NT2/D1 (cell line): Measurements from ENCODE around the gene CSTF1.

Source experiments
- DNase-seq: peaks from one replicate; pipeline ENCODE4 v3.0.0-alpha.2; 2011; ENCODE audit warnings: low read depth, low spot score
- H3K27me3 ChIP-seq: 2 replicates; pipeline ENCODE4 v1.6.0; 2011; ENCODE audit warnings: mild to moderate bottlenecking; ENCODE audit not compliant: insufficient read length, insufficient read depth
- H3K36me3 ChIP-seq: 2 replicates; pipeline ENCODE4 v1.6.1; 2011; ENCODE audit warnings: mild to moderate bottlenecking, low read length, mixed read lengths; ENCODE audit not compliant: insufficient read depth, insufficient read length
- H3K4me1 ChIP-seq: 2 replicates; pipeline ENCODE4 v1.5.1; 2011; ENCODE audit not compliant: insufficient read depth, insufficient read length
- H3K4me3 ChIP-seq: 2 replicates; pipeline ENCODE4 v1.5.1; 2011; ENCODE audit warnings: low read depth; ENCODE audit not compliant: insufficient read length
- H3K9ac ChIP-seq: 2 replicates; pipeline ENCODE4 v1.6.0; 2011; ENCODE audit warnings: low read depth; ENCODE audit not compliant: insufficient read length
- H3K9me3 ChIP-seq: 2 replicates; pipeline ENCODE4 v1.5.1; 2011; ENCODE audit warnings: mild to moderate bottlenecking, low read length; ENCODE audit not compliant: insufficient read depth
- SUZ12 ChIP-seq: IDR thresholded peaks from 2 replicates; pipeline ENCODE4 v1.6.1; 2011; ENCODE audit not compliant: insufficient read length, insufficient read depth; ENCODE audit errors: extremely low read depth
- YY1 ChIP-seq: IDR thresholded peaks from 2 replicates; pipeline ENCODE4 v1.6.1; 2011; ENCODE audit not compliant: insufficient read length, insufficient read depth
- ZNF274 ChIP-seq: IDR thresholded peaks from 2 replicates; pipeline ENCODE4 v1.6.1; 2011; ENCODE audit warnings: mild to moderate bottlenecking, low read depth, low read length

Gene CSTF1

GRCh38 chr20:56422824-56423189 is 30.4 kb downstream of the CSTF1 start:
- TF ChIP-seq ZNF274: no peak
- no peak for TF ChIP-seq YY1
- no peak for TF ChIP-seq SUZ12
- Histone ChIP-seq H3K36me3 (peaks cover 6% of the 10 kb centered on the region), H3K9ac (no peak overlapping the region), H3K4me1 (no peaks in the 10 kb centered on the region), H3K4me3 (no peak overlapping the region), H3K27me3 (no peaks in the 10 kb centered on the region), H3K9me3 (no peaks in the 10 kb centered on the region)
- no peak for DNase-seq

GRCh38 chr20:56423211-56423610 is 30.8 kb downstream of the CSTF1 start:
- Histone ChIP-seq H3K9me3 (no peaks in the 10 kb centered on the region), H3K36me3 (peaks cover 2% of the 10 kb centered on the region), H3K4me1 (no peaks in the 10 kb centered on the region), H3K4me3 (no peak overlapping the region), H3K27me3 (no peaks in the 10 kb centered on the region), H3K9ac (no peak overlapping the region)
- DNase-seq: no peak
- no peak for TF ChIP-seq SUZ12
- TF ChIP-seq YY1: no peak
- no peak for TF ChIP-seq ZNF274

DNA sequence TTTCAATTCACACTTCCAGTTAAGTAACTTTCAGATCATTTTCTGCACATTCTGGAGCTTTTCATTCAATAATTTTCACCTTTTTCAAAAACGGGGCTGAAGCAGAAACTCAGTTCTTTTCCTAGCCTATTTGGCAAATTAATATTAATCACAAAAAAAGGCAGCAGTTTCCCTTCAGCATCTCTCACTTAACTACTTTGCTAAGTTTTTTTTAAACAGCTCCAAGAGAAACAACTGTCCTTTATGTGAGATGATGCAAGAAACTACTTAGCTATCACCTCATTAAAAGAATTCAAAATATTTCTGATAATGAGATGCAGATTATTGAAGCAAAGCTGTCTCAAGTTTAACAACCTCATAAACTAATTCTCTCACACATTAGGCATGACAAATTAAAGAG is 31.4 kb downstream of the CSTF1 start:
- no peak for DNase-seq
- H3K27me3 ChIP-seq: no peaks in the 10 kb centered on the region
- no peaks in the 10 kb centered on the region for H3K4me1 ChIP-seq
- H3K36me3 ChIP-seq: no peaks in the 10 kb centered on the region
- no peak overlapping the region for H3K9ac ChIP-seq
- TF ChIP-seq ZNF274: no peak
- TF ChIP-seq SUZ12: no peak
- TF ChIP-seq YY1: no peak
- H3K4me3 ChIP-seq: no peak overlapping the region
- no peaks in the 10 kb centered on the region for H3K9me3 ChIP-seq

DNA sequence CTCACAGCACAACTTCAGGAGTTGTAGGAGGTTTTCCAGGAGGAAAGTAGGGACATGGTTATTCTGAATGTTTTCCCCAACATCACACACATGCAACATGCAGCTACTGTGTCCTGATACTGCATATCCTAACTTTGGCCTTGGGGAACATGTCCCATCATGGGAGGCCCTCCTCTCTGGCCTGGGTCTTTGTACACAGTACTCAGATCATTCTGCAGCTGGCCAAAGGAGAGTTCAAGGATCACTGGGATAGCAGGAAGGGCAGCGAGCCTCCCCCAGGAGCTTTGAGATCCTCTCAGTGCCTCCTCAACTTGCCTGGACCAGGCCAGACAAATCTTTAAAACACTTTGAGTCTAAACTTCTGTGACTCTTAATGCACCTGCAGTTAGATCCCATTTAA is 32.5 kb downstream of the CSTF1 start:
- no peaks in the 10 kb centered on the region for H3K27me3 ChIP-seq
- no peaks in the 10 kb centered on the region for H3K9me3 ChIP-seq
- peaks cover 3% of the 10 kb centered on the region for H3K4me1 ChIP-seq
- DNase-seq: no peak
- no peaks in the 10 kb centered on the region for H3K36me3 ChIP-seq
- H3K4me3 ChIP-seq: no peak overlapping the region
- no peak overlapping the region for H3K9ac ChIP-seq
- TF ChIP-seq YY1 (no peak), SUZ12 (no peak), ZNF274 (no peak)

DNA sequence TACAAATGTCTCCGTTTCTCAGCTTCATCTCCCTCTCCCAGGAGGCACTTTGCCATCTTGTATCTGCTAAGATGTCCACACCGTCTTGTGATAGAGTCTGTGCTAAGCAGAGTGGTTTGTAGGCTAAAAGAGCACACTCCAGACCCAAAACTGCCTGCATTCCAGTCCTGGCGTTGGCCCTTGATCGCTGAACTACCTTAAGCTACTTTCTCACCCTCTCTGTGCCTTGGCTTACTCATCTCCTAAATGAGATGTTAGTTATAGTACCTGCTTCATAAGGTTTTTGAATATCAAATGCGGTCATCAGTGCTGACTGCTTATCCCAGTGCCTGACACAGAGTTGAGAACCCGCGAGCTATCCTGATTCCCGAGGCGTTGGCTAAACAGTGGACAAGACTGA is 33.6 kb downstream of the CSTF1 start:
- no peaks in the 10 kb centered on the region for H3K27me3 ChIP-seq
- H3K4me3 ChIP-seq: no peak overlapping the region
- no peak for TF ChIP-seq ZNF274
- TF ChIP-seq YY1: no peak
- no peak for TF ChIP-seq SUZ12
- no peak for DNase-seq
- no peaks in the 10 kb centered on the region for H3K9me3 ChIP-seq
- H3K36me3 ChIP-seq: no peaks in the 10 kb centered on the region
- H3K4me1 ChIP-seq: peaks cover 3% of the 10 kb centered on the region
- no peak overlapping the region for H3K9ac ChIP-seq

DNA sequence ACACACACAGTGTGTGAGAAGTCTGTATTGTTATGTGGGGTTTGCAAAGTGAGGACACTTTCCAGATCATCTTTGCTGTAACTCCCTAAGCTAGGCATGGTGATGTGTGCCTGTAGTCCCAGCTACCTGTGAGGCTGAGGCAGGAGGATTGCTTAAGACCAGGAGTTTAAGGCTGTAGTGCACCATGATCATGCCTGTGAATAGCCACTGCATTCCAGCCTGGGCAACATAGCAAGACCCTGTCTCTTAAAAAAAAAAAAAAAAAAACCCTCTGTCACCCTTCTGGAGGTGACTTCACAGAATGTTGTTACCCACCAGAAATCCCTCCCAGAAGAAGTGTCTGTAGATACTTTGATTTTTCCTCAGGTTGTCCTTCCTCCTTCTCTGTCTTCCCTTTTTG is 34.5 kb downstream of the CSTF1 start:
- DNase-seq: no peak
- no peak for TF ChIP-seq YY1
- TF ChIP-seq SUZ12: no peak
- TF ChIP-seq ZNF274: no peak
- H3K4me3 ChIP-seq: no peak overlapping the region
- H3K4me1 ChIP-seq: peaks cover 3% of the 10 kb centered on the region
- no peaks in the 10 kb centered on the region for H3K27me3 ChIP-seq
- H3K36me3 ChIP-seq: no peaks in the 10 kb centered on the region
- no peak overlapping the region for H3K9ac ChIP-seq
- H3K9me3 ChIP-seq: no peaks in the 10 kb centered on the region

DNA sequence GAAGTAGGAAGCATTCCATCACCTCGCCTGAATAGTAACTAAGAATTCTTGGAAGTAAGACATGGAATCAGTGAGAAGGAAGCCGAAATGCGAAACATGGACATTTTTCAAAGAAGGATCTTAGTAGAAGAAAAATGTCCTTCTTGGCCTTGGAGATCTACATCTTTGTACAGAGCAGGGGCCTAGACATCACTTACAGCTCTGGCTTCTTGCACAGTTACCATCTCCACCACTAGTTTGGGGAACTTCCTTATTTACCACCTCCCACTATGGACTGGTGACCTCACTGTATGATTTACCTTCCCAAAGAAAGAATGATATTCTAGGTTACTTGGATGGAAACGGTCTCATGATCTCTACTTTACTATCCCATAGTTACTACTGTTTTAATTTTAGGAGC is 35.4 kb downstream of the CSTF1 start:
- Histone ChIP-seq H3K9ac (no peak overlapping the region), H3K4me3 (no peak overlapping the region), H3K36me3 (no peaks in the 10 kb centered on the region), H3K4me1 (peaks cover 3% of the 10 kb centered on the region), H3K27me3 (no peaks in the 10 kb centered on the region), H3K9me3 (no peaks in the 10 kb centered on the region)
- DNase-seq: no peak
- TF ChIP-seq SUZ12 (no peak), YY1 (no peak), ZNF274 (no peak)

GRCh38 chr20:56428410-56428809 is 36.0 kb downstream of the CSTF1 start:
- TF ChIP-seq ZNF274 (no peak), SUZ12 (no peak), YY1 (no peak)
- H3K4me1 ChIP-seq: peaks cover 3% of the 10 kb centered on the region
- no peak for DNase-seq
- no peaks in the 10 kb centered on the region for H3K27me3 ChIP-seq
- H3K36me3 ChIP-seq: no peaks in the 10 kb centered on the region
- H3K9me3 ChIP-seq: no peaks in the 10 kb centered on the region
- no peak overlapping the region for H3K9ac ChIP-seq
- no peak overlapping the region for H3K4me3 ChIP-seq
